Transverse colon (tissue), 4 donors: ENCODE results near the gene CAPZA2. TPM values are rescaled to one million over a fixed set of nuclear protein-coding genes. Genes with fewer than 3 reads are reported as not detected.

Experiments used
- DNase-seq: peaks from one replicate; pipeline ENCODE4 v3.0.0-alpha.2; 2019
- H3K27ac ChIP-seq, 4 donors: fragments of 200-600 bp; sonication (generic); 2 replicates each; pipeline ENCODE4 v1.5.1; 2016 to 2018; ENCODE audit warnings: inconsistent platforms in 4 of 4
- H3K27me3 ChIP-seq: fragments of 200-600 bp; sonication (generic); 2 replicates; pipeline ENCODE4 v1.5.1; 2017; ENCODE audit warnings: inconsistent platforms
- H3K36me3 ChIP-seq, 4 donors: fragments of 200-600 bp; sonication (generic); 2 replicates each; pipeline ENCODE4 v1.5.1; 2017 to 2019; ENCODE audit warnings: inconsistent platforms in 4 of 4
- H3K4me1 ChIP-seq, 4 donors: fragments of 200-600 bp; sonication (generic); 2 replicates each; pipeline ENCODE4 v1.5.1; 2017 to 2020; ENCODE audit warnings: inconsistent platforms in 4 of 4
- H3K4me3 ChIP-seq, 4 donors: fragments of 200-600 bp; sonication (generic); 1 replicate in 1 of 4; 2 replicates in 3 of 4; pipeline versions ENCODE4 v1.5.1 to v1.6.1; 2017 to 2019; ENCODE audit warnings: inconsistent platforms in 4 of 4
- H3K9me3 ChIP-seq, 2 donors: fragments of 200-600 bp; sonication (generic); 2 replicates each; pipeline ENCODE4 v1.5.1; 2017 to 2019; ENCODE audit warnings: inconsistent platforms in 2 of 2
- EP300 ChIP-seq: sonication (generic); formaldehyde crosslinking; IDR thresholded peaks from one replicate; pipeline ENCODE4 v1.6.1; 2017; ENCODE audit warnings: antibody characterized with exemption, low read depth
- POLR2A ChIP-seq: fragments of 450-650 bp; IDR thresholded peaks from one replicate; pipeline ENCODE4 v1.6.1; 2016; ENCODE audit warnings: antibody characterized with exemption, mild to moderate bottlenecking, moderate library complexity
- POLR2AphosphoS5 ChIP-seq, 3 donors: sonication (generic); formaldehyde crosslinking; IDR thresholded peaks; one replicate each; pipeline ENCODE4 v1.6.1; 2016; ENCODE audit warnings: antibody characterized with exemption in 3 of 3
- WGBS, 2 donors: methylation state at CpG; one replicate each; pipeline ENCODE4 v1.1.5; 2018; ENCODE audit warnings: low coverage in 1 of 2; 5-methylcytosine and 5-hydroxymethylcytosine counted together
- in situ Hi-C, 4 donors: fragments of 200-750 bp; cut with MboI; loops; one replicate each; pipeline versions ENCODE4 v1.15.0 to v1.15.1; 2017; ENCODE audit warnings: low sequenced_read_pairs in 3 of 4, low pct_ligation_motif_present in 1 of 4, low pct_unique_long_range_greater_than_20kb in 1 of 4
- intact Hi-C: fragments of 100-400 bp; cut with DNase I; formaldehyde crosslinking; loops from one replicate; pipeline ENCODE4 v1.15.1; 2023; ENCODE audit warnings: low total_unique reads
- total RNA-seq, 4 donors: library from RNA; depleted of rRNA; stranded (reverse); fragments of >200 nt; gene quantifications; one replicate each; pipeline ENCODE4 v1.1.0, GENCODE V29; 2016
- TF ChIP-seq, protein P1 (sequence below), 5 experiments: fragments of 200-600 bp in 3 of 5; fragments of 450-650 bp in 2 of 5; sonication (generic) in 3 of 5; IDR thresholded peaks; 1 replicate in 2 of 5; 2 replicates in 3 of 5; pipeline ENCODE4 v1.5.1; 2016 to 2017; ENCODE audit warnings: antibody characterized with exemption in 5 of 5, inconsistent platforms in 3 of 5, mild to moderate bottlenecking in 2 of 5, moderate library complexity in 1 of 5

Gene CAPZA2
- total RNA-seq, 4 donors from 2014 or later = 74.4 to 133 (median 88.5) TPM

GRCh38 chr7:116911801-116912200, 49.4 kb downstream of the CAPZA2 start:
- no peak overlapping the region for H3K4me3 ChIP-seq
- no peaks in the 10 kb centered on the region for H3K9me3 ChIP-seq
- no peak for DNase-seq
- H3K27me3 ChIP-seq = no peaks in the 10 kb centered on the region
- in situ Hi-C loops (no loop called here), intact Hi-C loops (no loop called here)
- H3K36me3 ChIP-seq = peaks cover 0 to 43% (median 19%) of the 10 kb centered on the region in 4 donors
- no peaks in the 10 kb centered on the region for H3K4me1 ChIP-seq
- TF ChIP-seq EP300 = no peak
- TF ChIP-seq, protein P1, sequence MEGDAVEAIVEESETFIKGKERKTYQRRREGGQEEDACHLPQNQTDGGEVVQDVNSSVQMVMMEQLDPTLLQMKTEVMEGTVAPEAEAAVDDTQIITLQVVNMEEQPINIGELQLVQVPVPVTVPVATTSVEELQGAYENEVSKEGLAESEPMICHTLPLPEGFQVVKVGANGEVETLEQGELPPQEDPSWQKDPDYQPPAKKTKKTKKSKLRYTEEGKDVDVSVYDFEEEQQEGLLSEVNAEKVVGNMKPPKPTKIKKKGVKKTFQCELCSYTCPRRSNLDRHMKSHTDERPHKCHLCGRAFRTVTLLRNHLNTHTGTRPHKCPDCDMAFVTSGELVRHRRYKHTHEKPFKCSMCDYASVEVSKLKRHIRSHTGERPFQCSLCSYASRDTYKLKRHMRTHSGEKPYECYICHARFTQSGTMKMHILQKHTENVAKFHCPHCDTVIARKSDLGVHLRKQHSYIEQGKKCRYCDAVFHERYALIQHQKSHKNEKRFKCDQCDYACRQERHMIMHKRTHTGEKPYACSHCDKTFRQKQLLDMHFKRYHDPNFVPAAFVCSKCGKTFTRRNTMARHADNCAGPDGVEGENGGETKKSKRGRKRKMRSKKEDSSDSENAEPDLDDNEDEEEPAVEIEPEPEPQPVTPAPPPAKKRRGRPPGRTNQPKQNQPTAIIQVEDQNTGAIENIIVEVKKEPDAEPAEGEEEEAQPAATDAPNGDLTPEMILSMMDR (IDR thresholded peaks at IDR 0.05) = no peak
- TF ChIP-seq POLR2A = no peak
- no peak for TF ChIP-seq POLR2AphosphoS5 (IDR thresholded peaks at IDR 0.05)
- H3K27ac ChIP-seq = no peak overlapping the region
- 89 to 95% methylated on average over 1 of the region's 1 CpG for WGBS, 2 donors

GRCh38 chr7:116912269-116912909, 50.0 kb downstream of the CAPZA2 start:
- intact Hi-C loops (no loop called here), in situ Hi-C loops (no loop called here)
- Histone ChIP-seq H3K27me3 (no peaks in the 10 kb centered on the region), H3K4me3 (no peak overlapping the region), H3K27ac (no peak overlapping the region), H3K36me3 (peaks cover 0 to 49% (median 22%) of the 10 kb centered on the region in 4 donors), H3K9me3 (no peaks in the 10 kb centered on the region), H3K4me1 (no peaks in the 10 kb centered on the region)
- WGBS, 2 donors = 100% methylated on average over 1 of the region's 1 CpG
- TF ChIP-seq EP300 (no peak), POLR2A (no peak), POLR2AphosphoS5 (IDR thresholded peaks at IDR 0.05) (no peak)
- TF ChIP-seq, protein P1 (IDR thresholded peaks at IDR 0.05) = no peak
- no peak for DNase-seq

DNA sequence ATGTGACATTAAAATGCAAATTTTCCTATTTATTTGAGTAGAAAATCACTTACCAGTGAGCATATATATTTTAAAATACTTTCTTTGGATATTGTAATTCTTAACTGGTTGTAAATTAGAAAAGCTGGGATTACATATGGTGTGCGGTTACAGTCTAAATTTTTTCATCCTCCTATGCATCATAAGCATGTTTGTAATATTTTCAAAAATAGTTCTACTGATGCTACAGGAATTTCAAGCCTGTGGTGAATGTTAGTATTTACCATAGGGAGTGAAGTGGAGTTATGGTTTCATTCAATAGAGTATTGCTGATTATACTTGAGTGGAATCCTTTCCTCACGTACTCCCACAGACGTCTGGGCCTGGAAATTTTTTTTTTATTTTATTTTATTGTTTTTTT, 56.3 kb downstream of the CAPZA2 start:
- intact Hi-C loops = no loop called here
- Histone ChIP-seq H3K27me3 (no peaks in the 10 kb centered on the region), H3K36me3 (peaks cover 0 to 39% (median 18%) of the 10 kb centered on the region in 4 donors), H3K4me3 (no peak overlapping the region), H3K4me1 (no peaks in the 10 kb centered on the region), H3K9me3 (no peaks in the 10 kb centered on the region), H3K27ac (no peak overlapping the region)
- DNase-seq = no peak
- TF ChIP-seq, protein P1 (IDR thresholded peaks at IDR 0.05) = no peak
- no peak for TF ChIP-seq POLR2AphosphoS5 (IDR thresholded peaks at IDR 0.05)
- no peak for TF ChIP-seq EP300
- no peak for TF ChIP-seq POLR2A
- in situ Hi-C loops = no loop called here
- 83 to 86% methylated on average over 3 of the region's 3 CpGs for WGBS, 2 donors

DNA sequence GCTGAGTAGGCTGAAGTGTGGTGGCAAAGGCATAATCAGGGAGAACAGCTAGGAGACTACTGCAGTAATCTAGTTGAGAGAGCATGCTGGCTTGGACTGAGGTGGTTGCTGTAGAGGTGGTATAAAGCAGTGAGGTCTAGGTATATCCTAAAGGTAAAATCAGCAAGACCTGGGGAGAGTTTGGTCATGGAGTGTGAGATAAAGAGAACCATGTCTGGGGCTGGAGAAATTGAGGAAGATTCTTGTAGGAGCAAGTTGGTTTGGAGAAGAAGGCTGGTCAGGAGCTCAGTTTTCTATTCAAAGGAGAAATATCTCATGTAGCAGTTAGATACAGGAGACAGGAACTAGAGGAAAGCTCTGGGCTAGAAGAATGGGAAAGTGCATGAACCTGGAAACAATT, 58.0 kb downstream of the CAPZA2 start:
- intact Hi-C loops (no loop called here), in situ Hi-C loops (loop anchor here in 1 of 4 donors (10.0 kb wide), 1 partner anchor 204 kb away; no protein-coding TSS in a partner anchor)
- Histone ChIP-seq H3K27me3 (no peaks in the 10 kb centered on the region), H3K4me3 (no peak overlapping the region), H3K9me3 (no peaks in the 10 kb centered on the region), H3K36me3 (peaks cover 0 to 30% (median 15%) of the 10 kb centered on the region in 4 donors), H3K4me1 (no peaks in the 10 kb centered on the region), H3K27ac (no peak overlapping the region)
- DNase-seq = no peak
- no peak for TF ChIP-seq POLR2AphosphoS5 (IDR thresholded peaks at IDR 0.05)
- TF ChIP-seq, protein P1 (IDR thresholded peaks at IDR 0.05) = no peak
- no peak for TF ChIP-seq POLR2A
- TF ChIP-seq EP300 = no peak
